Measurements from ENCODE around the gene LGMN. TPM values are rescaled to one million over a fixed set of nuclear protein-coding genes. Genes with fewer than 3 reads are reported as not detected.
"Not testable (repeated sequence)": the region's sequence is repeated elsewhere in the genome, so short reads cannot be mapped to it uniquely, and the experiment has no call there.

LGMN gene
- total and polyA plus RNA-seq, 2 donors (not counting 1 experiment from before 2014, with no cell fraction given) = 17.6 to 21.1 TPM

GRCh38 chr14:92780444-92781232 lies 32.2 kb upstream of the LGMN start:
- ChIA-PET POLR2A (interaction anchor here (0.6 to 1.3 kb wide), 4 partner anchors 10 to 92 kb away, joined by 3 to 14 read pairs (median 5); partner anchors contain the start of gene LGMN), CTCF (interaction anchor here (0.6 to 15.2 kb wide), 13 partner anchors 8 to 99 kb away, joined by 3 to 337 read pairs (median 3); no protein-coding TSS in a partner anchor)
- Histone ChIP-seq H4K20me1 (ENCODE audit: control insufficient read depth, insufficient read depth, low read length, poor library complexity, severe bottlenecking) (no peaks in the 10 kb centered on the region), H3K4me3 (ENCODE audit: control extremely low read depth in 1 of 5, extremely low read depth in 1 of 5, insufficient read depth in 1 of 5, low read depth in 2 of 5, low read length in 4 of 5) (no peak overlapping the region), H3K27ac (ENCODE audit: low read length in 2 of 2) (no peak overlapping the region), H3K27me3 (replicated peaks in 1 of 4; ENCODE audit: control extremely low read depth in 1 of 4, control insufficient read depth in 3 of 4, insufficient read depth in 4 of 4, low read length in 3 of 4) (no peaks in the 10 kb centered on the region), H3K9me3 (ENCODE audit: control extremely low read depth in 1 of 3, control insufficient read depth in 2 of 3, insufficient read depth in 1 of 3, low read length in 2 of 3) (no peaks in the 10 kb centered on the region), H3K36me3 (replicated peaks in 1 of 2; ENCODE audit: control extremely low read depth in 1 of 2, control insufficient read depth in 1 of 2, extremely low read depth in 1 of 2, insufficient read depth in 2 of 2, low read length in 1 of 2) (no peaks in the 10 kb centered on the region), H3K4me2 (replicated peaks; ENCODE audit: low read depth, low read length, poor library complexity, severe bottlenecking) (no peak overlapping the region), H3K4me1 (ENCODE audit: control insufficient read depth in 2 of 2, insufficient read depth in 2 of 2, low read length in 2 of 2) (peaks cover 14 to 22% of the 10 kb centered on the region in 2 donors), H2AFZ (ENCODE audit: insufficient read depth, low read depth, low read length, poor library complexity, severe bottlenecking) (no peak overlapping the region), H3K79me2 (ENCODE audit: control insufficient read depth, insufficient read depth, low read length) (no peaks in the 10 kb centered on the region), H3K9ac (ENCODE audit: low read length) (no peak overlapping the region)
- DNase-seq (no peak), ATAC-seq (ENCODE audit: low read depth) (no peak)
- 100% methylated on average over 3 of the region's 7 CpGs for WGBS (ENCODE audit: insufficient coverage)
- H3K27me3 Mint-ChIP-seq = no peaks in the 10 kb centered on the region
- H3K27ac Mint-ChIP-seq = peak overlapping the region; percentile 8
- intact Hi-C loops (cut with micrococcal nuclease) = loop anchor here (5.0 to 10.0 kb wide), 3 partner anchors 33 to 226 kb away; partner anchors contain the start of gene LGMN
- H3K4me3 Mint-ChIP-seq = no peak overlapping the region
- H3K4me1 Mint-ChIP-seq = peaks cover 37% of the 10 kb centered on the region
- no peak for TF ChIP-seq CTCF (IDR thresholded peaks at IDR 0.05)
- no peak for TF ChIP-seq EZH2 (IDR thresholded peaks at IDR 0.05; ENCODE audit: borderline replicate concordance, insufficient read depth, low read depth, low read length, poor library complexity, severe bottlenecking)
- no peaks in the 10 kb centered on the region for H3K9me3 Mint-ChIP-seq (ENCODE audit: insufficient read depth)

GRCh38 chr14:92778868-92779565 lies 30.6 kb upstream of the LGMN start:
- H3K27me3 Mint-ChIP-seq; POLR2A ChIA-PET; H3K27ac ChIP-seq (ENCODE audit: low read length in 2 of 2); H3K27me3 ChIP-seq (replicated peaks in 1 of 4; ENCODE audit: control extremely low read depth in 1 of 4, control insufficient read depth in 3 of 4, insufficient read depth in 4 of 4, low read length in 3 of 4); H3K4me3 Mint-ChIP-seq; H3K36me3 ChIP-seq (replicated peaks in 1 of 2; ENCODE audit: control extremely low read depth in 1 of 2, control insufficient read depth in 1 of 2, extremely low read depth in 1 of 2, insufficient read depth in 2 of 2, low read length in 1 of 2); H3K79me2 ChIP-seq (ENCODE audit: control insufficient read depth, insufficient read depth, low read length); H3K9me3 ChIP-seq (ENCODE audit: control extremely low read depth in 1 of 3, control insufficient read depth in 2 of 3, insufficient read depth in 1 of 3, low read length in 2 of 3); H3K9ac ChIP-seq (ENCODE audit: low read length); intact Hi-C loops (cut with micrococcal nuclease); H2AFZ ChIP-seq (ENCODE audit: insufficient read depth, low read depth, low read length, poor library complexity, severe bottlenecking); H3K4me2 ChIP-seq (replicated peaks; ENCODE audit: low read depth, low read length, poor library complexity, severe bottlenecking); H3K4me3 ChIP-seq (ENCODE audit: control extremely low read depth in 1 of 5, extremely low read depth in 1 of 5, insufficient read depth in 1 of 5, low read depth in 2 of 5, low read length in 4 of 5); ATAC-seq (ENCODE audit: low read depth); H4K20me1 ChIP-seq (ENCODE audit: control insufficient read depth, insufficient read depth, low read length, poor library complexity, severe bottlenecking); DNase-seq; H3K9me3 Mint-ChIP-seq (ENCODE audit: insufficient read depth): not testable (repeated sequence)
- no CpG with 5 or more reads among the region's 3 CpGs for WGBS (ENCODE audit: insufficient coverage)
- peaks cover 27 to 36% of the 10 kb centered on the region in 2 donors for H3K4me1 ChIP-seq (ENCODE audit: control insufficient read depth in 2 of 2, insufficient read depth in 2 of 2, low read length in 2 of 2)
- Mint-ChIP-seq H3K4me1 (peaks cover 52% of the 10 kb centered on the region), H3K27ac (peak overlapping the region; percentile 32)
- CTCF ChIA-PET = interaction anchor here (1.4 kb wide), 1 partner anchor 64 kb away, joined by 7 read pairs; no protein-coding TSS in a partner anchor

- H3K9me3 Mint-ChIP-seq (ENCODE audit: insufficient read depth); H3K36me3 ChIP-seq (replicated peaks in 1 of 2; ENCODE audit: control extremely low read depth in 1 of 2, control insufficient read depth in 1 of 2, extremely low read depth in 1 of 2, insufficient read depth in 2 of 2, low read length in 1 of 2); H3K79me2 ChIP-seq (ENCODE audit: control insufficient read depth, insufficient read depth, low read length); H4K20me1 ChIP-seq (ENCODE audit: control insufficient read depth, insufficient read depth, low read length, poor library complexity, severe bottlenecking); H3K27me3 Mint-ChIP-seq; H3K27me3 ChIP-seq (replicated peaks in 1 of 4; ENCODE audit: control extremely low read depth in 1 of 4, control insufficient read depth in 3 of 4, insufficient read depth in 4 of 4, low read length in 3 of 4); H2AFZ ChIP-seq (ENCODE audit: insufficient read depth, low read depth, low read length, poor library complexity, severe bottlenecking); H3K9me3 ChIP-seq (ENCODE audit: control extremely low read depth in 1 of 3, control insufficient read depth in 2 of 3, insufficient read depth in 1 of 3, low read length in 2 of 3): not testable (repeated sequence)
- H3K4me3 ChIP-seq (ENCODE audit: control extremely low read depth in 1 of 5, extremely low read depth in 1 of 5, insufficient read depth in 1 of 5, low read depth in 2 of 5, low read length in 4 of 5) = peak overlapping the region in 1 of 5 experiments; percentile 37
- intact Hi-C loops (cut with micrococcal nuclease) = loop anchor here (2.0 kb wide), 1 partner anchor 18 kb away; no protein-coding TSS in a partner anchor
- H3K4me1 ChIP-seq (ENCODE audit: control insufficient read depth in 2 of 2, insufficient read depth in 2 of 2, low read length in 2 of 2) = peaks cover 34 to 41% of the 10 kb centered on the region in 2 donors
- Mint-ChIP-seq H3K4me1 (peaks cover 59% of the 10 kb centered on the region), H3K4me3 (peak overlapping the region; percentile 68), H3K27ac (peak overlapping the region; percentile 83)
- ChIA-PET POLR2A (interaction anchor here (1.6 kb wide), 1 partner anchor 24 kb away, joined by 5 read pairs; no protein-coding TSS in a partner anchor), CTCF (interaction anchor here (0.9 to 1.7 kb wide), 5 partner anchors 8 to 62 kb away, joined by 3 to 5 read pairs (median 3); no protein-coding TSS in a partner anchor)
- ATAC-seq (ENCODE audit: low read depth) (peak; percentile 92), DNase-seq (peak; percentile 88)
- no CpG with 5 or more reads among the region's 2 CpGs for WGBS (ENCODE audit: insufficient coverage)
- H3K9ac ChIP-seq (ENCODE audit: low read length) = peak overlapping the region; percentile 7
- H3K4me2 ChIP-seq (replicated peaks; ENCODE audit: low read depth, low read length, poor library complexity, severe bottlenecking) = peak overlapping the region; percentile 71
- peak overlapping the region; percentile 66 to 86 for H3K27ac ChIP-seq (ENCODE audit: low read length in 2 of 2)
Measured at GRCh38 chr14:92775292-92775691, 26.9 kb upstream of the LGMN start.

Data from B cell (primary cell).